Pancreas (tissue), 10 donors: ENCODE results near the gene MSRB3. TPM values are rescaled to one million over a fixed set of nuclear protein-coding genes. Genes with fewer than 3 reads are reported as not detected.
A peak's percentile ranks its signal among the peaks of the same experiment; 100 is the strongest.

Experiments
- ATAC-seq, 4 donors: fragments of 200-7000 bp; cut with Tn5 transposase; one replicate each; pipeline versions ENCODE4 v1.8.0 to v1.9.1; 2020; ENCODE audit warnings: mild to moderate bottlenecking in 4 of 4, moderate library complexity in 4 of 4
- DNase-seq, 6 donors: peaks; one replicate each; pipeline ENCODE4 v3.0.0-alpha.2; 2020
- FAIRE-seq: peaks from 2 replicates; lab custom pipeline; 2012; peaks lifted over from hg19 to GRCh38; lab: Jason Lieb, UNC
- H3K27ac ChIP-seq, 4 donors: fragments of 200-600 bp; sonication (generic); 1 replicate in 3 of 4; 2 replicates in 1 of 4; pipeline versions ENCODE4 v1.5.0 to v1.8.0; 2020
- H3K27me3 ChIP-seq, 4 donors: fragments of 200-600 bp; one replicate each; pipeline ENCODE4 v1.8.0; 2021
- H3K36me3 ChIP-seq, 3 donors: fragments of 200-600 bp; sonication (generic) in 1 of 3; one replicate each; pipeline versions ENCODE4 v1.5.0 to v1.8.0; 2020 to 2021
- H3K4me1 ChIP-seq, 3 donors: fragments of 200-600 bp; one replicate each; pipeline ENCODE4 v1.8.0; 2021
- H3K4me3 ChIP-seq, 4 donors: fragments of 200-600 bp; sonication (generic) in 2 of 4; one replicate each; pipeline versions ENCODE4 v1.5.0 to v1.8.0; 2020 to 2021
- H3K9me3 ChIP-seq, 4 donors: fragments of 200-600 bp; one replicate each; pipeline ENCODE4 v1.8.0; 2021
- CTCF ChIP-seq, 4 donors: fragments of 200-600 bp; sonication (generic) in 3 of 4; IDR thresholded peaks; one replicate each; pipeline versions ENCODE4 v1.5.0 to v1.8.0; 2021; ENCODE audit warnings: antibody characterized with exemption in 4 of 4
- WGBS, 2 donors: extraction: QIAGEN DNeasy Blood & Tissue Kit; methylation state at CpG; one replicate each; pipeline ENCODE4 v1.1.7; 2013; 5-methylcytosine and 5-hydroxymethylcytosine counted together
- intact Hi-C, 3 donors: fragments of 100-400 bp; cut with DNase I; formaldehyde crosslinking; loops; one replicate each; pipeline versions ENCODE4 v1.11.1 to v1.14.2; 2022
- polyA plus RNA-seq, 2 donors: library from polyadenylated mRNA; stranded (reverse); fragments of 200-250 nt; gene quantifications; one replicate each; pipeline ENCODE4 v1.2.3, GENCODE V29; 2013
- total RNA-seq, 6 donors: library from RNA; stranded (reverse); fragmentation: NEBNext Ultra II Directional in 4 of 6; extraction: Animal tissue kit (Norgen Biotek cat#: 25700) in 4 of 6; gene quantifications; one replicate each; pipeline versions ENCODE4 v1.2.1 to v1.2.4, GENCODE V29; 2021 to 2023
- donor health status: healthy with polysubstance abuse.
- donor health status: DM: no; HTN: no; CAD: no; lungs with moderate emphysema.
- donor health status: DM: no; HTN: no; CAD: no.
- donor health status: control.
- donor health status: control.
- donor health status: Bipolar disorder and iron deficiency.
- donor health status: DM: yes; HTN: yes; CAD: no.
- donor health status: DM: no; HTN: no; CAD: no.
- donor health status: DM: no; HTN: no; CAD: no.
- donor health status: DM: yes; HTN: yes; CAD: no.

Gene MSRB3
- total and polyA plus RNA-seq, 8 donors = 3.2 to 11.8 (median 3.9) TPM

- WGBS, 2 donors = 67 to 73% methylated on average over 3 of the region's 3 CpGs
Observed at GRCh38 chr12:65276916-65277530, 1.5 kb upstream of the MSRB3 start.

GRCh38 chr12:65277994-65278575 is 398 bp upstream of the MSRB3 start:
- Histone ChIP-seq H3K36me3 (no peaks in the 10 kb centered on the region), H3K4me1 (no peaks in the 10 kb centered on the region), H3K27ac (no peak overlapping the region), H3K27me3 (no peaks in the 10 kb centered on the region), H3K4me3 (peak overlapping the region; percentile 35 to 74 (median 47)), H3K9me3 (no peaks in the 10 kb centered on the region)
- intact Hi-C loops = no loop called here
- 44 to 47% methylated on average over 21 to 23 of the region's 23 CpGs for WGBS, 2 donors
- ATAC-seq = no peak
- peak in 3 of 6 donors; percentile 14 to 54 (median 44) for DNase-seq
- TF ChIP-seq CTCF (IDR thresholded peaks at IDR 0.05) = no peak
- FAIRE-seq = no peak

More at GRCh38 chr12:65276916-65277530, 1.5 kb upstream of the MSRB3 start:
- ATAC-seq = no peak
- Histone ChIP-seq H3K36me3 (no peaks in the 10 kb centered on the region), H3K4me1 (no peaks in the 10 kb centered on the region), H3K9me3 (no peaks in the 10 kb centered on the region), H3K4me3 (no peak overlapping the region), H3K27me3 (no peaks in the 10 kb centered on the region), H3K27ac (no peak overlapping the region)
- DNase-seq = no peak
- no peak for FAIRE-seq
- intact Hi-C loops = no loop called here
- no peak for TF ChIP-seq CTCF (IDR thresholded peaks at IDR 0.05)

GRCh38 chr12:65279369-65280112 is 1.1 kb downstream of the MSRB3 start:
- FAIRE-seq = no peak

GRCh38 chr12:65280306-65280705 is 1.8 kb downstream of the MSRB3 start:
- H3K27me3 ChIP-seq = no peaks in the 10 kb centered on the region
- no peak overlapping the region for H3K4me3 ChIP-seq
- H3K9me3 ChIP-seq = no peaks in the 10 kb centered on the region
- no peak for DNase-seq
- intact Hi-C loops = no loop called here
- H3K4me1 ChIP-seq = no peaks in the 10 kb centered on the region
- TF ChIP-seq CTCF (IDR thresholded peaks at IDR 0.05) = no peak
- no peak for FAIRE-seq
- no peak overlapping the region for H3K27ac ChIP-seq
- WGBS, 2 donors = 73 to 87% methylated on average over 3 of the region's 3 CpGs
- no peak for ATAC-seq
- H3K36me3 ChIP-seq = no peaks in the 10 kb centered on the region

More at GRCh38 chr12:65279369-65280112, 1.1 kb downstream of the MSRB3 start:
- H3K27ac ChIP-seq = peak overlapping the region in 2 of 4 donors; percentile 23 to 25
- no peak for TF ChIP-seq CTCF (IDR thresholded peaks at IDR 0.05)
- H3K27me3 ChIP-seq = no peaks in the 10 kb centered on the region
- H3K36me3 ChIP-seq = no peaks in the 10 kb centered on the region
- ATAC-seq = no peak
- H3K4me1 ChIP-seq = no peaks in the 10 kb centered on the region
- intact Hi-C loops = no loop called here
- no peaks in the 10 kb centered on the region for H3K9me3 ChIP-seq
- DNase-seq = no peak
- WGBS, 2 donors = 18 to 29% methylated on average over 16 to 23 of the region's 23 CpGs
- peak overlapping the region; percentile 35 to 74 (median 47) for H3K4me3 ChIP-seq
